ENCODE results near the gene CSH2. TPM values are rescaled to one million over a fixed set of nuclear protein-coding genes. Genes with fewer than 3 reads are reported as not detected.
"Not testable (repeated sequence)": the region's sequence is repeated elsewhere in the genome, so short reads cannot be mapped to it uniquely, and the experiment has no call there.

Gene CSH2
- total RNA-seq, 8 experiments from 2014 or later, result 0.57 TPM; not detected in 7

- WGBS, 10 experiments, result 0% methylated on average over 1 of the region's 3 CpGs; no CpG with 5 or more reads in 9 of the 10 experiments
- ATAC-seq (replicated peaks in 6 of 8); H3K27ac ChIP-seq; in situ Hi-C loops (cut with MboI; ENCODE audit: low pct_unique_long_range_greater_than_20kb in 2 of 9, low sequenced_read_pairs in 9 of 9, unreplicated experiment in 9 of 9); H3K4me3 ChIP-seq; H3K4me1 ChIP-seq (replicated peaks in 1 of 2): not testable (repeated sequence)
These were observed 20.5 kb upstream of the CSH2 start for GRCh38 chr17:63894021-63894420.

GRCh38 chr17:63892316-63893037, 19.0 kb upstream of the CSH2 start:
- WGBS, 10 experiments, result 67 to 100% (median 78%) methylated on average over 1 to 5 of the region's 11 CpGs; no CpG with 5 or more reads in 4 of the 10 experiments
- H3K27ac ChIP-seq; H3K4me1 ChIP-seq (replicated peaks in 1 of 2); H3K4me3 ChIP-seq; in situ Hi-C loops (cut with MboI; ENCODE audit: low pct_unique_long_range_greater_than_20kb in 2 of 9, low sequenced_read_pairs in 9 of 9, unreplicated experiment in 9 of 9): not testable (repeated sequence)
- peak in 1 of 8 experiments; percentile 52 for ATAC-seq (replicated peaks in 6 of 8)

GRCh38 chr17:63889026-63889848, 15.8 kb upstream of the CSH2 start:
- H3K27ac ChIP-seq; H3K4me1 ChIP-seq (replicated peaks in 1 of 2); in situ Hi-C loops (cut with MboI; ENCODE audit: low pct_unique_long_range_greater_than_20kb in 2 of 9, low sequenced_read_pairs in 9 of 9, unreplicated experiment in 9 of 9); H3K4me3 ChIP-seq: not testable (repeated sequence)
- WGBS, 10 experiments, result 0 to 93% (median 24%) methylated on average over 1 to 8 of the region's 13 CpGs; no CpG with 5 or more reads in 3 of the 10 experiments
- peak; percentile 77 to 96 (median 86) for ATAC-seq (replicated peaks in 6 of 8)

GRCh38 chr17:63885119-63885518, 11.6 kb upstream of the CSH2 start:
- H3K4me1 ChIP-seq (replicated peaks in 1 of 2); H3K27ac ChIP-seq; H3K4me3 ChIP-seq; in situ Hi-C loops (cut with MboI; ENCODE audit: low pct_unique_long_range_greater_than_20kb in 2 of 9, low sequenced_read_pairs in 9 of 9, unreplicated experiment in 9 of 9); ATAC-seq (replicated peaks in 6 of 8): not testable (repeated sequence)
- WGBS, 10 experiments, result 90 to 93% methylated on average over 2 to 3 of the region's 11 CpGs; no CpG with 5 or more reads in 8 of the 10 experiments

- 47 to 100% (median 96%) methylated on average over 1 to 3 of the region's 9 CpGs; no CpG with 5 or more reads in 4 of the 10 experiments for WGBS, 10 experiments
- ATAC-seq (replicated peaks in 6 of 8); in situ Hi-C loops (cut with MboI; ENCODE audit: low pct_unique_long_range_greater_than_20kb in 2 of 9, low sequenced_read_pairs in 9 of 9, unreplicated experiment in 9 of 9); H3K4me3 ChIP-seq; H3K4me1 ChIP-seq (replicated peaks in 1 of 2); H3K27ac ChIP-seq: not testable (repeated sequence)
These were observed 9.2 kb upstream of the CSH2 start for GRCh38 chr17:63882626-63883126.

GRCh38 chr17:63881935-63882601, 8.6 kb upstream of the CSH2 start, which contains the start of gene GH2:
Gene GH2 (minus strand): TSS chr17:63881944. CDS start chr17:63881801, 143 bp downstream.
- no peak within 1 kb of the TSS for H3K4me3 ChIP-seq
- ATAC-seq (replicated peaks in 6 of 8), result peak in 4 of 8 experiments; percentile 37 to 85 (median 76)
- no peak within 1 kb of the TSS for H3K27ac ChIP-seq
- no peaks in the 10 kb centered on the region for H3K4me1 ChIP-seq (replicated peaks in 1 of 2)
- in situ Hi-C loops (cut with MboI; ENCODE audit: low pct_unique_long_range_greater_than_20kb in 2 of 9, low sequenced_read_pairs in 9 of 9, unreplicated experiment in 9 of 9), result no loop called here
- 0 to 100% (median 81%) methylated on average over 1 to 3 of the region's 15 CpGs; no CpG with 5 or more reads in 4 of the 10 experiments for WGBS, 10 experiments

GRCh38 chr17:63881337-63881736, 7.9 kb upstream of the CSH2 start:
- H3K4me3 ChIP-seq; ATAC-seq (replicated peaks in 6 of 8); in situ Hi-C loops (cut with MboI; ENCODE audit: low pct_unique_long_range_greater_than_20kb in 2 of 9, low sequenced_read_pairs in 9 of 9, unreplicated experiment in 9 of 9); H3K4me1 ChIP-seq (replicated peaks in 1 of 2); H3K27ac ChIP-seq: not testable (repeated sequence)
- WGBS, 10 experiments, result 20 to 74% (median 52%) methylated on average over 1 to 6 of the region's 11 CpGs; no CpG with 5 or more reads in 5 of the 10 experiments

- Histone ChIP-seq H3K4me3 (no peak overlapping the region), H3K4me1 (replicated peaks in 1 of 2) (no peaks in the 10 kb centered on the region), H3K27ac (no peak overlapping the region)
- WGBS, 10 experiments, result 60 to 100% (median 96%) methylated on average over 1 to 2 of the region's 12 CpGs; no CpG with 5 or more reads in 4 of the 10 experiments
- in situ Hi-C loops (cut with MboI; ENCODE audit: low pct_unique_long_range_greater_than_20kb in 2 of 9, low sequenced_read_pairs in 9 of 9, unreplicated experiment in 9 of 9), result no loop called here
- no peak for ATAC-seq (replicated peaks in 6 of 8)
These were observed 7.2 kb upstream of the CSH2 start for GRCh38 chr17:63880706-63881105.

- WGBS, 10 experiments, result 67 to 92% (median 75%) methylated on average over 1 to 4 of the region's 9 CpGs; no CpG with 5 or more reads in 5 of the 10 experiments
- H3K27ac ChIP-seq; H3K4me3 ChIP-seq; ATAC-seq (replicated peaks in 6 of 8); H3K4me1 ChIP-seq (replicated peaks in 1 of 2); in situ Hi-C loops (cut with MboI; ENCODE audit: low pct_unique_long_range_greater_than_20kb in 2 of 9, low sequenced_read_pairs in 9 of 9, unreplicated experiment in 9 of 9): not testable (repeated sequence)
These were observed 4.9 kb upstream of the CSH2 start for GRCh38 chr17:63878413-63878812.

- in situ Hi-C loops (cut with MboI; ENCODE audit: low pct_unique_long_range_greater_than_20kb in 2 of 9, low sequenced_read_pairs in 9 of 9, unreplicated experiment in 9 of 9); H3K4me3 ChIP-seq; ATAC-seq (replicated peaks in 6 of 8); H3K27ac ChIP-seq; H3K4me1 ChIP-seq (replicated peaks in 1 of 2): not testable (repeated sequence)
- whole genome bisulfite sequencing, 10 experiments, result 38 to 93% (median 40%) methylated on average over 2 to 4 of the region's 6 CpGs; no CpG with 5 or more reads in 7 of the 10 experiments
These were observed 1.2 kb upstream of the CSH2 start for GRCh38 chr17:63874693-63875092.

GRCh38 chr17:63874061-63874626, 667 bp upstream of the CSH2 start:
- H3K4me3 ChIP-seq; ATAC-seq (replicated peaks in 6 of 8); H3K27ac ChIP-seq; H3K4me1 ChIP-seq (replicated peaks in 1 of 2); in situ Hi-C loops (cut with MboI; ENCODE audit: low pct_unique_long_range_greater_than_20kb in 2 of 9, low sequenced_read_pairs in 9 of 9, unreplicated experiment in 9 of 9): not testable (repeated sequence)
- WGBS, 10 experiments, result no CpG with 5 or more reads among the region's 8 CpGs

- WGBS, 10 experiments, result 60 to 82% methylated on average over 1 to 2 of the region's 15 CpGs; no CpG with 5 or more reads in 8 of the 10 experiments
- H3K27ac ChIP-seq; in situ Hi-C loops (cut with MboI; ENCODE audit: low pct_unique_long_range_greater_than_20kb in 2 of 9, low sequenced_read_pairs in 9 of 9, unreplicated experiment in 9 of 9); H3K4me1 ChIP-seq (replicated peaks in 1 of 2); H3K4me3 ChIP-seq; ATAC-seq (replicated peaks in 6 of 8): not testable (repeated sequence)
These were observed 1.7 kb downstream of the CSH2 start for GRCh38 chr17:63871646-63872365.
